ENCODE data around the gene RNASE12. TPM values are rescaled to one million over a fixed set of nuclear protein-coding genes. Genes with fewer than 3 reads are reported as not detected.
A peak's percentile ranks its signal among the peaks of the same experiment; 100 is the strongest.

Gene RNASE12, protein sequence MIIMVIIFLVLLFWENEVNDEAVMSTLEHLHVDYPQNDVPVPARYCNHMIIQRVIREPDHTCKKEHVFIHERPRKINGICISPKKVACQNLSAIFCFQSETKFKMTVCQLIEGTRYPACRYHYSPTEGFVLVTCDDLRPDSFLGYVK
- total RNA-seq, result not detected

DNA sequence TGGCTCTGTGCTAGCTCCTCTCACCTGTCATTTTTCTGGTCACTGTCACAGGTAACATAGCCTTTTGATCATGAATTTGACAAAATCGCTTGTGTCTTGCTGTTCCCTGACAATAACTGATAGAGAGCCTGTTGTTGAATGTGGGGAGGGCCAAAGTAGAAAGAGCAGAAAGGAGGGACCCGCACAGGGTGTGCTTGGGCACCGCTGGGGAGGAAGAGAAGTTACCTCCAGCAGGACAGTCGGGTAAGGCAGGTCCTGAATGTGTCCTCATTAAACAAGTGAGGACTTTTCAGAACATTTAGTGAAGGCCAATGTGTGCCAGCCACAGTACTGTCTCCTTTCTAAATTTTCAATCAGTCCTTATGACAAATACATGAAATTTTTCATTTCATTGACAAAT, at the start of gene RNASE12:
TSS of gene RNASE12 (minus strand) at position 142 of the 400 bp plus-strand sequence. CDS start 653 bp downstream, outside the sequence.
- ATAC-seq, result no peak
- WGBS, 2 donors (ENCODE audit: low coverage in 1 of 2), result 60 to 78% methylated on average over 1 of the region's 4 CpGs

DNA sequence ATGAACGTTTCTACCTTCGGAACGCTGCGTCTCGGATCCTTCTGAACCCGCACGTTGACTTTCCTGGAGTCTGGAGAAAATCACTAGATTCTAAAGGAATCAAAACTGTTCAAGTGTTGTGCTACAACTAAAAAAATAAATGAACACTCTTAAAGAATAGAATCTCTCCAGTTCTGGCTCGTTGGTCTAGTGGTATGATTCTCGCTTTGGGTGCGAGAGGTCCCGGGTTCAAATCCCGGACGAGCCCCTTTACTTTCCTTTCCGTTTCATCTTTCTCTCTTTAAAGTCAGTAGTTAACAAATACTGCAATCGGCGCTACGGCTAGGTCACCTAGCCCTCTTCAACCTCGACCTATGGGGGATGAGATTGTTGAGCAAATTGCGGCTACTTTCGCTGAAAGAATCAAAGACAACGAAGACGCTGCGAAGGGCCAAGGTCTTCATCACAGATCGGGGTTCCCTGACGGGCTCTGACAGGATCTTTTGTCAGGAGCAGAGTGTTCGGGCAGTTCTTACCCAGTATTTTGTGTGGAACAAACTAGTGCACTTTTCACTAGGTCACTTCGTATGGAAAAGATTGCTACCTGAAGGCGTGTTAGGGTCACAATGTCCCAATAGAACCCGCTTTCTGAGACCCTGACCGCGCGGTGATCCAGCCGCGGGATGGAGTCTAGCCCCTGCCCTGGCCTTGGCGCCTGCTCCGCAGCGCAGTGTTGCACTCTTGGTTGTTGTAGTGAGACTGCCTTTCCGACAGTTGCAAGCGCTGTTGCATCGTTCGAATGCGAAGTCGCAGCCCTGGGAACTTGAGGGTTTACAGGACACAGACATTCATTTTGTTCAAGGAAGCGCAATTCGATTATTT, 41.9 kb upstream of the RNASE12 start:
- ATAC-seq, result peak; percentile 68
- Histone ChIP-seq H3K27me3 (peaks cover 61% of the 10 kb centered on the region), H3K27ac (peak overlapping the region in 1 of 4 donors; percentile 54), H3K9me3 (no peaks in the 10 kb centered on the region), H3K36me3 (no peaks in the 10 kb centered on the region), H3K4me3 (peak overlapping the region in 1 of 2 donors; percentile 44), H3K4me1 (peaks cover 0 to 37% (median 13%) of the 10 kb centered on the region in 3 donors)
- TF ChIP-seq EP300 (IDR thresholded peaks at IDR 0.05) (no peak), POLR2AphosphoS5 (IDR thresholded peaks at IDR 0.05) (peak; percentile 3)
- WGBS, 2 donors (ENCODE audit: low coverage in 1 of 2), result 1 to 4% methylated on average over 15 to 25 of the region's 45 CpGs

More for the DNA sequence above, at the start of gene RNASE12:
- peaks cover 9% of the 10 kb centered on the region for H3K27me3 ChIP-seq
- no peak within 1 kb of the TSS for H3K4me3 ChIP-seq
- no peaks in the 10 kb centered on the region for H3K4me1 ChIP-seq
- H3K36me3 ChIP-seq, result no peaks in the 10 kb centered on the region
- H3K27ac ChIP-seq, result no peak within 1 kb of the TSS
- TF ChIP-seq, protein P1, sequence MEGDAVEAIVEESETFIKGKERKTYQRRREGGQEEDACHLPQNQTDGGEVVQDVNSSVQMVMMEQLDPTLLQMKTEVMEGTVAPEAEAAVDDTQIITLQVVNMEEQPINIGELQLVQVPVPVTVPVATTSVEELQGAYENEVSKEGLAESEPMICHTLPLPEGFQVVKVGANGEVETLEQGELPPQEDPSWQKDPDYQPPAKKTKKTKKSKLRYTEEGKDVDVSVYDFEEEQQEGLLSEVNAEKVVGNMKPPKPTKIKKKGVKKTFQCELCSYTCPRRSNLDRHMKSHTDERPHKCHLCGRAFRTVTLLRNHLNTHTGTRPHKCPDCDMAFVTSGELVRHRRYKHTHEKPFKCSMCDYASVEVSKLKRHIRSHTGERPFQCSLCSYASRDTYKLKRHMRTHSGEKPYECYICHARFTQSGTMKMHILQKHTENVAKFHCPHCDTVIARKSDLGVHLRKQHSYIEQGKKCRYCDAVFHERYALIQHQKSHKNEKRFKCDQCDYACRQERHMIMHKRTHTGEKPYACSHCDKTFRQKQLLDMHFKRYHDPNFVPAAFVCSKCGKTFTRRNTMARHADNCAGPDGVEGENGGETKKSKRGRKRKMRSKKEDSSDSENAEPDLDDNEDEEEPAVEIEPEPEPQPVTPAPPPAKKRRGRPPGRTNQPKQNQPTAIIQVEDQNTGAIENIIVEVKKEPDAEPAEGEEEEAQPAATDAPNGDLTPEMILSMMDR (IDR thresholded peaks at IDR 0.05), result no peak
- TF ChIP-seq EP300 (IDR thresholded peaks at IDR 0.05) (no peak), POLR2A (IDR thresholded peaks at IDR 0.05) (no peak), POLR2AphosphoS5 (IDR thresholded peaks at IDR 0.05) (no peak)
- H3K9me3 ChIP-seq, result no peaks in the 10 kb centered on the region

DNA sequence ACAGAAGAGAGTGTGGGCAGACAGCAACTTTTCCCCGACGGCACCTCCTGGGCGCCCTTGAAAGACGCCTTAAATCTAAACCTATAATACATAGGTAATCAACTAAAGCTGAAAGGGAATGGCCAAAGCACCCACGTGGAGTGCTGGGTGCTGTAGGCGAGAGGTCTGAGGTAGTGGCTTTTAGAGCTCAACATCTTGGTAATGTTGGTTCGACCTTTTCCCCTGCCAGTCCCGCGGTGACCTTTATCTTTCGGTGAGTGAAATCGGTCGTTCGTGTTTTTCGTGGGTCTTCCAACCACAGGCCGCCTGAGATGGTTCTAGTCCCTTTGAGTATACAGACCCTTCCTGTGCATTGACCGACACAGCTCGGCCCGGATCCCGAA, 41.3 kb upstream of the RNASE12 start:
- peak overlapping the region in 1 of 4 donors; percentile 54 for H3K27ac ChIP-seq
- TF ChIP-seq POLR2A (IDR thresholded peaks at IDR 0.05), result no peak
- no peak for TF ChIP-seq EP300 (IDR thresholded peaks at IDR 0.05)
- TF ChIP-seq, protein P1 (IDR thresholded peaks at IDR 0.05), result no peak
- H3K9me3 ChIP-seq, result no peaks in the 10 kb centered on the region
- peak overlapping the region in 1 of 2 donors; percentile 44 for H3K4me3 ChIP-seq
- H3K27me3 ChIP-seq, result peaks cover 56% of the 10 kb centered on the region
- 0% methylated on average over 4 to 11 of the region's 19 CpGs for WGBS, 2 donors (ENCODE audit: low coverage in 1 of 2)
- no peaks in the 10 kb centered on the region for H3K36me3 ChIP-seq
- ATAC-seq, result peak; percentile 30
- peaks cover 0 to 40% (median 13%) of the 10 kb centered on the region in 3 donors for H3K4me1 ChIP-seq

DNA sequence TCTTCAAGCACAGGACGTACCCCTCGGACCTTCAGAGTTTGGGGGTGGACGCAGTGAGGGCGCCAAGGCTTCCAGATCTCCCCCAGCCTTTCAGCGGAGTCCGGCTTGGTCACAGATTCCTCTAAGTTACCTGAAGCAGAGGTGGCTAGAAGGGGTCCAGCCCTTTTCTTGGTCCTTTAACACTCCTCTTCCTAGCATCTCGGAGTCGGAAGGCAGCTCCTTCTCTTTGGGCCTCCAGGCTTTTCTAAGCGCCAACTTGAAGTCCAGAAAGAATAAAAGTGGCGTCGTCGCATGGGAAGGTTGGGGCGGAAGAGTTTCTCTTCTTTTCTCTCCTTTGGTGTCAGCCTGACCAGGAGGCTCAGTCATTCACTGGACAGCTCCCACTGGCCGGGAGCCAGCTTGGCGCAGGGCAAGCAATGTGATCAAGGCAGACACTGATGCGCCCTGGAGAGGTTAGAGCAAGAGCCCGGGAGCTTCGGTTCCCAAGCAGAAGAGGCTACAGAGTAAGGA, 40.8 kb upstream of the RNASE12 start:
- Histone ChIP-seq H3K9me3 (no peaks in the 10 kb centered on the region), H3K4me3 (peak overlapping the region; percentile 10 to 44), H3K27me3 (peaks cover 51% of the 10 kb centered on the region), H3K4me1 (peaks cover 0 to 42% (median 13%) of the 10 kb centered on the region in 3 donors), H3K36me3 (no peaks in the 10 kb centered on the region), H3K27ac (no peak overlapping the region)
- WGBS, 2 donors (ENCODE audit: low coverage in 1 of 2), result 1 to 5% methylated on average over 4 to 7 of the region's 18 CpGs
- ATAC-seq, result peak; percentile 29
- TF ChIP-seq, protein P1 (IDR thresholded peaks at IDR 0.05), result no peak
- TF ChIP-seq EP300 (IDR thresholded peaks at IDR 0.05), result no peak

DNA sequence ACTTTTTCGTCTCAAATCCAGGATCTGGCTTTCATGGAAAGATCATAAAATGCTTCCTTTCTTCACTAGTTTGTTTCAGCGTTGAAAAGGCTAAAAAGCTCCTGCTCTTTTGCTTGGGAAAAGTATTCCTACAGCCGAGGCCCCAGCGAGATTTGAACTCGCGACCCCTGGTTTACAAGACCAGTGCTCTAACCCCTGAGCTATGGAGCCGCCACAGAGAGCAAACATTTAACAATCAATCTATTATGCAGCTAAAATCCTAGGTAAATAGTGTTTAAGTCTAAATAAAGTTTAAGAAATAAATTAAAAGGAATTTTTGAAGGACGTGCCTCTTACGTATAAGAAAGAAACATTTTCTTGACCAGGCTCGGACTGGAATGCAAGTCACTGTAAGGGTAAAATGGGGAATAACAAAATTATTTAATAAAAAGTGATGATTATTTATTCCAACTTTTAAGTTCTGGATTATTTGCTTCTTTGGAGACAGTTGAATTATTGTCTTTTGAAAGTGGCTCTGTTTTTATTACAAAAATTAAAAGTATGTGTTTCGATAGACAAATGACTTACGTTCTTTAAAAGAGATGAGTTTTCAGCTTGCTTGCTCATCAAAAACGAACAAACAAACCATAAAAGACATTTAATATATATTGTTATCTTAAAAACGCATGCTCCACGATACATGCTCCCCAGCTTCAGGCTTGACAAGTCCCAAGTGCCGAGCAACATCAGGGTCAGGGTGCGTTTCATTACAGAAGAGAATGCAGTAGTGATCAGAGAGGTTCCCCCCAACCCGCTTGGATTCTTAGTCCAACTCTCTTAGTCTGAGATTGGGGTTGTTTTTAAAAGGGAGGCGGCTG, 40.1 kb upstream of the RNASE12 start:
- 1 to 3% methylated on average over 14 to 17 of the region's 19 CpGs for WGBS, 2 donors (ENCODE audit: low coverage in 1 of 2)
- peak overlapping the region in 1 of 4 donors; percentile 2 for H3K27ac ChIP-seq
- no peaks in the 10 kb centered on the region for H3K9me3 ChIP-seq
- no peaks in the 10 kb centered on the region for H3K36me3 ChIP-seq
- TF ChIP-seq EP300 (IDR thresholded peaks at IDR 0.05) (no peak), POLR2A (IDR thresholded peaks at IDR 0.05) (no peak), POLR2AphosphoS5 (IDR thresholded peaks at IDR 0.05) (no peak)
- TF ChIP-seq, protein P1 (IDR thresholded peaks at IDR 0.05), result no peak
- ATAC-seq, result no peak
- peaks cover 44% of the 10 kb centered on the region for H3K27me3 ChIP-seq
- H3K4me1 ChIP-seq, result peaks cover 0 to 48% (median 13%) of the 10 kb centered on the region in 3 donors
- H3K4me3 ChIP-seq, result peak overlapping the region; percentile 10 to 44

Measured in gastroesophageal sphincter (tissue), 4 donors.